Erythroblast (primary cell): ENCODE measurements around the gene RNF38.

Experiments used
- GATA1 ChIP-seq: IDR thresholded peaks from 2 replicates; pipeline ENCODE4 v1.6.1; 2011; ENCODE audit warnings: low read depth, mild to moderate bottlenecking, control low read depth, low read length, moderate library complexity
- POLR2A ChIP-seq: IDR thresholded peaks from 2 replicates; pipeline ENCODE4 v1.6.1; 2011; ENCODE audit warnings: mild to moderate bottlenecking, low read length

- TF ChIP-seq POLR2A, result no peak
- TF ChIP-seq GATA1, result no peak
Measured at GRCh38 chr9:36415822-36416525, 15.9 kb upstream of the RNF38 start.
